Stimulated activated CD8-positive, alpha-beta memory T cell treated with anti-CD3 and anti-CD28 coated beads, Interleukin-7, amount 100 ng/mL, for 1 hour (primary cell): ENCODE results near the gene SLC44A4.

ENCODE experiments used
- DNase-seq, 2 donors: peaks; one replicate each; pipeline ENCODE4 v3.0.0-alpha.2; 2020; ENCODE audit warnings: low read depth in 2 of 2

The SLC44A4 gene

DNA sequence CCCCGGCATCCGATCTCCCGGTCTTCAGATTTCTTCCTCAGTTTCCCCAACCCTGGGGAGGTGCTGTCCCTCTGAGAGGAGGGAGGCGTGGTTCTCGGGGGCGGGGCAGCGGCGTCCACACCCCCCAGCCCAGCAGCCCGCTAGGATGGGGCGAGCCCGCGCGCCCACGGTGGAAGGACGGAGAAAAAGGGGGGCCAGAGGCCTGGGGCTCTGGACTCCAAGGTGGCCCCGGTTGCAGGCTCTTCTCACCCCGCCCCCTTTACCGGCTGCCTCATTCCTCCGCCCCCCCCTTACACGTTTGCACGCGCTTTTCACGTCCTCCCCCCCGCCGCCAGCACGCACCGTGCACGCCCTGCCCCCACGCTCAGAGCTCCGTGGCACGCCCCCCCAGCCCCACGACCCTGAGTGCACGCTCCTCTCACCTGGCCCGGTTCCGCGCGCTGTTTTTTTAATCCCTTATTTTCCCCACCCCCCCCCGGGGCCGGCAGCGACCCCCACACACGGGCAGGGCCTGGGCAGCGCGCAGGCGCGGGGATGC is 22.7 kb upstream of the SLC44A4 start:
- no peak for DNase-seq

DNA sequence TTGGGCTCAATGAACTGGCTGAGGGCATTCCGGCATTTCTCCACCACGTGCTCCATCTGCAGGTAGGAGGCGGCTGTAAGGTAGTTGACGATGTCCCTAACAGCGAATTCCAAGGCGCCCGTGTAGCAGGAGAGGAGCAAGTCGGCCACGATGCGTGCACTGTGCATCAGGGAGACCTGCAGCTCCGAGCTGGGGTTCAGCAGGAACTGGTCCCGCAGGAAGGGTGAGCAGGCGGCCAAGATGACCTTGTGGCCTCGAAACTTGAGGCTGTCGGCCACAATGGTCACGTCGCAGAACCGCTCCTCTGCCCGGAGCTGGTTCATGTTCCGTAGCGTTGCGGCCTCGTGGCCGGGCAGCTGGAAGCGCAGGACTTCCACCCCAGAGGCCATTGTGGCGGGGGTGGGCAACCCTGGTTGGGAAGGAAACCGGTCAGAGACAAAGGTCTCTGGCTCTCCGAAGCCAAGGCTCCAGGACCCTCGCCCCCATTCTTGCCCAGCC is 22.2 kb upstream of the SLC44A4 start:
- DNase-seq = no peak

DNA sequence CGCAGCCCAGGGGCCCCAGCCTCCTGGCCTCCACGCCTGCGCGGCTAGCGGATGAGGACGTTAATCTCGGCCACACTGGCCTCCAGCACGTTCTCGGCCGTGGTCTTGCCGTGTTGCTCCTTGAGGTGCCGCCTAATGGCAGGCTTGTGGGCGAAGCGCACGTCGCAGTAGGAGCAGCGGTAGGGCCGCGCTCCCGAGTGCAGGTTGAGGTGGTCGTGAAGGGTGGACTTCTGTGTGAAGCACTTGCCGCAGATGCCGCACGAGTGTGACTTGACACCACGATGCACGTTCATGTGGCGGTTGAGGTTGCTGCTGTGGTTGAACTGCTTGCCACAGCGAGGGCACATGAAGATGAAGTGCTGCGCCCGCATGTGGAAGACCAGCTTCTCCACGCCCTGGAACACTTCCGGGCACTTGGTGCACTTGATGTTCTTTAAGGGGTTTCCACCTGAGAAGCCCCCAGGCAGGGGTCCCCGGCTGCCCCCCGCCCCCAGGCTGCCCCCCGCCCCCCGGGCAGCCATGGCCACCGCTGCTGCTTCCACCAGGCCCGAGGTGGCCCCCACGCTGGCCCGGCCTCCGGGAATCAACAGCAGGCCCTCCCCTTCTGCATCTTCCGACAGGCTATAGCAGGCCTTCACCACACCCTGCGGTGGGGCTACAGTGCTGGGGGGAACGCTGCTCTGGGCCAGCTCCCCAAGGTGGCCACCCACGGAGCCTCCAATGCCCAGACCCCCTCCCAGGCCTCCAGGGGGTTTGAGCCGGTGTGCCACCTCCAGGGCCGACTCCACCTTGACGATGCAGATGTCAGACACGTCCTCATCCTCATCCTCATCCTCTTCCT is 21.3 kb upstream of the SLC44A4 start:
- DNase-seq = no peak

DNA sequence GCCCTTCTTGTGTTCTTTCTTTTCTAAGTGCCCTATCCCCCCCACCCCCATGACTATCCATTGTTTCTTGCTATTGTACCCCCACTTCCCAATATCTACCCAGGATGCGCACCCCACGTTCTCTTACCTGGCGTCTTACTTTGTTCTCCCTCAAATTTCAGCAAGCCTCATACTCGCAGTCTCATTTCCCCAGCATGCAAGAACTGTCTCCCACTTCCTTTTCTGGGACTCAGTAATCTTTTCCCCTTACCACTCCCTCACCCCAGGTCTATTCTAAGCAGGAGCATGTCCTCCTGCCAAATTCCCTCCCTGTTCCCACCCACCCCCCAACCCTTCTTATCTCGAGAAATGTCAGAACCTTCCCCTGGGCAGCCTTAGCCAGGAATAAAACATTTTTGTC is 20.4 kb upstream of the SLC44A4 start:
- DNase-seq = no peak

DNA sequence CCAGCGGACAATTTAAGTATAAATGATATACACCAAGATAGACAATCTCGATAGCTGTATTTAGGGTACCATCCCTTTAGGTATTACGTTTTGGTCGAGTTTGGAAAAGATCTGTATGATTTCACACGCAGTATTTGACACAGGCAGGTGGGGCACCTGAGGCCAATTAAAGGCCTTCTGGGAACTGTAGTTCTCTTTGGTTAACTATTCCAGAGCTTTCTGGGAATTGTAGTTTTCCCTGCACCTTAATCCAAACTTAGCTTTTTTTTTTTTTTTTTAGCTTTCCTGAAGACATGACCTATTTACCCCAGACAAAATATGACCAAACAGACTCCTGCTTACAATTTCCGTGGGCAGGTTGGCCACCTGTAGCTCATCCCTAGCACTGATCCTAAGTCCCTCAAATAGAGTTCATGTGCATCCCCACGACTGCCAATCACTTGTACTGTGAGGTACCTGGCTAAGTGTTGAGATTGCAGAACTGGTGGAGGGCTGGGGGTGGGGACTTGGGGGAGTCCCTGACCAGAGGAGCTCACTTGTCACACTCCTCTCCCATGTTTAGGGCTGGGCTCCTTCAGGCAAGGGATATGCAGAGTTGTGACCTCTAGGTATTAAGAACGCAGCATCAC is 19.7 kb upstream of the SLC44A4 start:
- no peak for DNase-seq

DNA sequence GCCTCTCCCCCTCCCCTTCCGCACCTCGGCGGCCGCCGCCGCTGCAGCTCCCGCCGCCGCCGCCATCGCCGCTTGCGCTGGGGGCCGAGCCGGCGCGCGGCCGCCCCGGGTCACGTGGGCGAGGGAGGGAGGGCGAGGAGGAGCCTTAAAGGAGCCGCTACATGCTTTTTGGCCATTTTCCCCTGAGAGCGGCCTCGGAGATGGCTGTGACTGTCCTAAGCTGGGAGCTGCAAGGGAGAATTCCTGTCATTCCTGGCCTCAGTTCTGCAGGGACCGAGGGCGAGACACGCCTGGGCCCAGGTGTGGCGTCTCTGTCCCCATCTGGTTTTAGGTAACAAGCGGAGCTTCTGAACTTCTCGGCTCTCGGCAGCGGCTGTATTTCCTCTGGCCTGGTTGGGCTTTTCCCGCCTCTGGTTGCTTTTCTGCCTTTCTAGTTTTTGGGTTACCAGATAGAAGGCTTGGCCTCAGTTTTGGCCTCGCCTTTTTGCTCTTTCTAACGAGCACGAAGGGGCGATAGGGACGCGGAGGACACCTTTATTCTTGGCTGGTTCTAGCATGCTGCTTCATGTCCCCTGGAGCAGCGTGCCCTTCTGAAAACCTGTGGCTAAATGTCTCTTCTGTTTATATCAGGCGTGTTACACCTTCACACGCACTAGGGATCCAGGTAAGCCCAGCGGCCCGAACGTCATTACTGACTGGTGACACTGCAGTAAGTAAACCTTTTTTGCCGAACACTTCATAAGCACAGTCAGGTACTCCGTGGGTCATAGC is 19.0 kb upstream of the SLC44A4 start, which contains the start of gene EHMT2:
Gene EHMT2 (minus strand): TSS at position 87 of the 771 bp plus-strand sequence. CDS start 21 bp downstream, at position 66.
- DNase-seq = peak; percentile 64 to 66

DNA sequence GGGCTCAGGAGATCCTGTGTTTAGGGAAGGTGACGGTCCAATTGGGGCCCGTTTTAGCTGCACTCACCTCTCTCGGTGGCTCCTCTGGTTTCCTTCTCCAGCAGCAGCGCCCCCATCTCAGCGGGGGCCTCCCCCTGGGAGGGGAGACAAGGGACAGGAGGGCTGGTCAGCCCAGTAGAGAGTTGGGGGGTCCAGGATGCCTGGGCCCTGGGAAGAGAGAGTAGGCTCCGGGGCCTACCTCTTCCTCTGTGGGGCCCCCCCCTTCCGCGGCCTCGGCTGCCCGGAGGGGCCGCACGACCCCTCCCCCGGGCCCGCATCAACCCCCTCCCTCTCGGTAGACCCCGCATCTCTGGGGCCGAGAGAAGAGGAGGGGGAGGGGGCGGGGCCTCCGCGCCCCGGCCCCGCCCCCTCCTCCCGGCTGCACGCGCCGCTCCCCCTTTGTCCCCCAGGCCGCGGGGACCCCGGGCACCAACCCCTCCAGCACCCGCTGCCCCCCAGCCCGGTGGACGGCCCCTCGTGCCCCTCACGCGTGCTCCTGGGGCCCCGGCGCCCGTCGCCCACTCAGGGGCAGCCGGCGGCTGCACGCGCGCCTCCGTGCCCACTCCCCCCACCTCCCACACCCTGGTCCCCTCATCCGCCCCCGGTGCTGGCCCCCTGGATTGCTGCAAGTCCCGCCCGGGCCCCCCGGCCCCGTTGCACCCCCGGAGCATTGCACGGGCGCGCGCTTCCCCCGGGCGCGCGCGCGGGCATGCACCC is 18.2 kb upstream of the SLC44A4 start:
- no peak for DNase-seq

DNA sequence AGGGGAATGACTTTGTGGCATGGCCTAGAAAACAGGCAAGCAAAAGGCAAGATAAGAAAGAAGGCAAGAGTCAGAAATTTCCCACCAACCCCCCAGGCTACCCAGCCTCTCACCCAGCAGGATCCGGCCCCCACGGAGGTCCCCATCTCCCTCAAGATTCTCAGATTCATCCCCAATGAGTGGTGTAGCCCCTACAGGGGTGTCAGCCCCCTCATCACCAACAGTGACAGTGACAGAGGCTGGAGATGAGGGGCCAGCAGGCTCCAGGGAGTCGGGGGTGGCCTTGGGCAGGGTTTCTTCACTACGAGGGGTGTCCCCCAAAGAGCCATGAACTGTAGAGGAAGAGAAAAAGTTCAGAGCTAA is 17.7 kb upstream of the SLC44A4 start:
- no peak for DNase-seq

DNA sequence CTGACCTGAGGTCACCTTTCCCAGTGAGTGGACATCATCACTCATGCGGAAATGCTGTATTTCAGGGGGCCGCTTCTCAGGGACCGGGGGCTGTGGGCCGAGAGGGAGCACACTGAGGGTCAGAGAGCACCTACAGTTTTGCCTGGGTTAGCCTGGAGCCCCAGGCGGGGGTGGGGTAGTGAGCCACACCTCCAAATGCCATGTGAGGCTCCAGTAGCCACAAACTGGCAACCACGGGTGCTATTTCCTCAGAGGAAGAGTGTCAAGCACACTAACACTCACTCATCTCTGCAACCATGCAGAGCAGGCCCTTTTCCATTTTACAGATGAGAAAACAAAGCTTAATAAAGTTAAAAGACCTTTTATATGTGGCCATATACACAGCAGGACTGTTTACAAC is 14.0 kb upstream of the SLC44A4 start:
- DNase-seq = no peak

DNA sequence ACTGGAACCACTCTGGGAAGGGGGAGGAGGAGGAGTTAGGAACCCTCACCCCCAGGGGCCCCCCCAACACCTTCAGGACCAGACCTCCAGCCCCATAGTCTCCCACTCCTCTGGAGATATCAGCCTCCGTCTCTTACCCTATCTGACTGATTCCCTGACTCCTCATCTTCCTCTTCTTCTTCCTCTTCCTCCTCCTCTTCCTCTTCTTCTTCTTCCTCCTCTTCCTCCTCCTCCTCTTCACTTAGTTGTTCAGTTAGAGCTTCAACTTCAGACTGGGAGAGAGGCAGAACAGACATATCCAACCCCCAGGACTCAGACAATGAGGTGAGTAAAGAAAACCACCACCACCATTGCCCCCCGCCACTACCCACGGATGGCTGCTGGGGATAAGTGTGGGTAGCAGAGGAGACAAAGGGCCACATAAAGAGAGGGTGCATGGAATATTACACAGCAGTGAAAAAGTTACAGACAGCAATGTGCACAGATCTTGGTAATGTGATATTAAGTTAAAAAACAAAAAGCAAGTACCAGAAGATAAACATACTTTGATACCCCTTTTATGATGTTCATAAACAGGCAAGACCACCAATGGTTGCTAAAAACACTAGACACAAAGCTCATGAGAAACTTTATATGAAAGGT is 10.7 kb upstream of the SLC44A4 start:
- no peak for DNase-seq

DNA sequence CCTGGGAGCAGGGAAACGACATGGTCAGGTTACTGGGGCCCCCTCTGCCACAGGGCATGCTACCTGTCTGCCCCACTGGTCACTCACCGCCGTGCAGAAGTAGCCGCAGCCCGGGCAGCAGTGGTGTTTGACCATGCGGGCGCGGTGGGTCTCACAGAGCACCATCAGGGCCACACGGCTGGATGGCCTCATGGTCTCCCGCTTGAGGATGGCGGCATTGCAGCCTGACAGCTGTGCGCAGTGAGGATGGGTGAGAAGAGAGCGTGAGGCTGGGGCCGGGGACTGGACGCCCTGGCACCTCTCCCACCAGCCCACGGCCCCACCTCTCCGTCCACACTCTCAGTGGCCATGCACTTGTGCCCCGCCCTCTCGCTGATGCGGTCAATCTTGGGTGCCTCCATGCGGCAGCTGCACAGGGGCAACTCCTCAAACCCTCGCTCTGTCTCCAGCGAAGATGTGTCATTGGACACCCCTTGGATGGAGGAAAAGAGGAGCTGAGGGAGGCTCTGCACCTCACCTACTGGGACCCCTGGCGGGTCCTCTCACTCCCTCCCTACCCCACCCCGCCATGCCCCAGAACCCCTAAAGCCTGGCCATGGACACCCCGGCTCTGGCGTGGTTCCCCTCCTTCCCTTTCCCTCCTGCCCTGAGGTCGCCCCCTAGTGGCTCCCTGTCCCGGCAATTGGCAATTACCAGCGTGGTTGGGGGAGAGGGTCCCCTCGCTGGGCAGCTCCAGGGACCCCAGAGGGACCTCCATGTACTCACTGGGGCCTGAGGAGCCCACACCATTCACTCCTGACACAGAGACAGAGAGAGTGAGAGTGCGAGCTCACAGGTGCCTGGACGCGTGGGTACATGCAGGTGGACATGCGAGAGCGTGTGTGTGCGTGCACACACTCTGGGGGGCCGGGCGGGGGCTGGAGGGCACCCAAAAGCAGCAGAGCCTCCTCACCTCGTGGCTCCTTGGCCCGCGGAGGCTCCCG is 9.8 kb upstream of the SLC44A4 start:
- peak in 1 of 2 donors; percentile 38 for DNase-seq

DNA sequence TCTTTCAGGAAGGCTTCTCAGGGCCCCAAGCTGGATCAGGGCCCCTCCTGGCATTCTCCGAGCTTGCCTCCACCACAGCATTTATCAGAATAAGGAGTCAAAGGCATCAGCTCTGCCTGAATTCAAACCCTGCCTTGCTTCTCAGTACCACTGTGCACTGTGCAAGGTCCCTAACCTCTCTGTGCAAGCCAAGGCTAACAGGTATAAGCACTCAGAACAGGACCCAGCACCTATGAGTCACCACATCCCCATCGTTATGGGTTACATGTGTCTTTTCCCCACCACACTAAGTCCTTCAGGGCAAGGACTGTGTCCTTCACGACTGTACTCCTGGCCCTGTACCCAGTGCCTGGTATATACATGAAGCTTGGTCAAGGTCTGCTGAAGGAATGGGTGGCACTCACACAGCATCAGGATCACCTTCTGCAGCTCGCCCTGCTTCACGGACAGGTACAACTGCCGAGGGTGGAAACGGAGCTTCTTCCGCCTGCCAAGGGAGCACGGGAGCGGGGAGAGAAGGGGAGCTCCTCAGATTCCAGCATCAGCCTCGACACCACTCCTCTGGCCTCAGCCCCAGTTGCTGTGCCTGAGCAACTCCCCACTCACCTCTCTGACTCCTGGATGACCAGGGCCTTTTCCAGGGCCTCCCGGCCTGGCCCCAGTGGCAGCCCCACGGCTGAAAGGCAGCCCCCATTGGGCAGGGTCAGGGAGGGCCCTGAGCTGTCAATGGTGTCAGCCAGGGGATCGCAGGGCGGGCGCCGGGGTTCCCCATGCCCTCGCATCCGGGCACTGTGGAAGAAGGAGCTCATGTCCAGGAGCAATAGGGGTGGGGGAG is 8.6 kb upstream of the SLC44A4 start:
- DNase-seq = no peak

DNA sequence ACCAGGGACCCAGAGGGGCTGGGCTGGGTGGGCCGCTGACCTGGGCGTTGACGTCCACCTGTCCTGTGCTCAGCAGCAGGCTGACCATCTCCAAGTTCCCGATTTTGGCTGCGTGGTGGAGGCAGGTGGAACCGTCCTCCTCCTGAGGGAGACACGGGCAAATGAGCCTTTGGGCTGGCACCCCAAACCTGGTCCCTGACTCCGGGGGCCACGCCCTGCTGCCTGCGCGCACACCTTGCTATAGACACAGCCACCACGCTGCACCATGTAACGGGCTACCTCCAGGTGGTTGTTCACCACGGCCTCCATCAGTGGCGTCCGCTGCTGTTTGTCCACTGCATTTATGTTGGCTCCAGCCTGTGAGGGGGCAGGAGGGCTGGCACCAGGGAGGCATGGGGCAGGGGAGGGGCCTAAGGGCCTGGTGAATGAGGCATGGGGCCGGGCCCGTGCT is 7.8 kb upstream of the SLC44A4 start:
- no peak for DNase-seq

DNA sequence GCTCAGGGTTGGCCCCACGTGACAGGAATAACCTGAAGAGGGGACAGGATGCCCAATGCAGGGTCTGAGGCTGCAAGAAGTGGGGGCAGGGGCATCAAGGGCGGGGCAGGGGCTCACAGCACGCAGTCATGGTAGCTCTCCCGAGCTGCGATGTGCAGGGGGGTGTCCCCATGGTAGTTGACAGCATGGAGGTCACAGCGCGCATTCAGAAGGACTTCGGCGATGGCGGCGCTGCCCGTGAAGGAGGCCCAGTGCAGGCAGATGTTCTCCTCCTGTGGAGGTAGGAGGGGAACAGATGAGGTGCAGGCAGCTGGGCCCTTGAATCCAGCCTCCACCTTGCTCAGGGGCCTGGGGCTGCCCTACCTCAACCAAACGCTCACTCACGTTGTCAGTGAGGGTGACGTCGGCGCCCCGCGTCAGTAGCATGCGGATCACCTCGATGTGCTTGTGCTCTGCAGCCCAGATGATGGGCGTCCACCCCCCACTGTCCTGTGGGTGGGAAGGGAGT is 5.8 kb upstream of the SLC44A4 start:
- no peak for DNase-seq

DNA sequence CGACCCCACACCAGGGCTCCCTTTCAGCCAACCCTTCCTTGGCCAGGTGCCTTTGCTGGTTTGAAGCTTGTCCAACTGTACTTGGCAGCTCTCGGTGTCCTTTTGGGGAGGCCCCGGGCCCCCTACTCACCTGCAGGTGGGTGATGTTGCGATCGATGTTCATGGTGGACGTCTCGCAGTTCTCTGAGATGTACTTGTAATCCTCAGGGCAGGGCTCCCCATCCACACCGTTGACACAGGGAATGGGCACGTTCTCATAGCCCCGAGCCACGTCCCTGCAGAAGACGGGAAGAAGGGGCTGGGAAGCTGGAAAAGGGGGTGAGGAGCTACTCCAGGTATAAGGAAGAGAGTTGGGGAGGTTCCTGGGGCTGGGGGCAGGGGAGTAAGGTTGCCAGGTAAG is 4.9 kb upstream of the SLC44A4 start:
- no peak for DNase-seq

DNA sequence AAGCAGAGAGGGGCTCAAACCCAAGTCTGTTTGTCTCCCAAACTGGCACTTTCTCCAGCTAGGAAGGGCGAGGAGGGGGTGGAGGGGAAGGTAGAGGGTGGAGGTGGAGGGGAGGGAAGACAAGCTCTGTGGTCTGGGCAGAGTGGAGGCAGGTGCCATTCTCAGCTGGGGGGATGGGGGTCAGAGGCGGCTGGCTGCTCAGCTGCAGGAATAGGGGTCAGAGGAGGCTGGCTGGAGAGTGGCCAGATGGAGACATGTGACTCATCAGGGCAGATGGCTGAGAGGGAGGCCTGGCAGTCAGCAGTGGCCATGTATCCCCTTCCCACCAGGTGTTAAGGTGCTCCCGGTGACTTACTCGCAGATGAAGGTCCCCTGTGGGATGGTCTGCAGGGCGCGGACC is 3.5 kb upstream of the SLC44A4 start:
- no peak for DNase-seq

DNA sequence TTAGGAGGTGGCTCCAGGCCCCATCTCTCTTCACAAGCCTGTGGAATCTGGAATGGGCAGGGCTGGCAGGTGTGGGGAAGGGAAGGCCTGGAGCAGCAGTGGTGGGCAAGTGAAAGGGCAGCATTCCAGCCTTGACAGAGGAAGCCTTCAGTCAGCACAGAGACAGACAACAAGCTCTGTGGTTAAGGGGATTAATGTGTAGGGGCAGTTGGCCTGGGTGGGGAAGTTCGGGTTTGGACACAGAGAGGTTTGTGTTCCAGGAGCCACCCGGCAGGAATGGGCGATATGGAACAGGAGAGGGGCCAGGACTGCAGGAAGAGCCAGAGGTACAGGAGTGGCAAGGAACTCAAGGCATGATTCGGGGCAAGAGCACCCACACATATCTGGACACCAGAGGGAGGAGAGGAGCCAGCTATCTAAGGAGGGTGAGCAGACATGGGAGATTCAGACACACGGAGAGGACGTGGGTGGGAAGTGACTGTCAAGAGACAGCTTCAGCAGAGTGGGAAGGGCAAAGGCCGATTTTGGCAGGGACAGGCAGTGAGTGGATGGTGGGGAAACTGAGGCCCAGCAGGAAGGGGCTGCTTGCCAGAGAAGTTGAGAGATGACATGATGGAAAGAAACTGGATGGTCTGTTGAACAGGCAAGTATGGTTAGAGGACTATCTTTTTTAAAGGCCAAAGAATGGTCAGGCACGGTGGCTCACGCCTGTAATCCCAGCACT is 2.5 kb upstream of the SLC44A4 start:
- DNase-seq = no peak

DNA sequence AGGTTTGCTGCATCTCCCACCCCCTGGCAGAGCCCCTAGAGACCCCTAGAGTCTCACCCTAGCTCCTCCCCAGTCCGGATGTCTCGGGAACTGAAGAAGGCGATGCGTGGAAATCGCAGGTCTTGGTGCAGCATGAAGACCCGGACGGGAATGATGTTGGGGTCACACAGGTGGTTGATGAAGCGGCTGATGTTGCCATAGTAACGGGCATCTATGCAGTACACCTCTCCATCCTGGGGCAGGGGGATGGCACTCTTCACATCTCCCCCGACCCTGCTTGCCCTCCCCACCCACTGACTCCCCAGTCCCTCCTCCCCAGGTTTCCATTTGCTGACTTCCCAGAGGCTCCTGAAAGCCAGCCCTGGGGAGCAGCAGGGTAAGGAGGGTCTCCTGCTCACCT is 1.8 kb upstream of the SLC44A4 start:
- no peak for DNase-seq
